DMS79 treated with DMSO at 0.1 percent for 48 hours (cell line): ENCODE measurements around the gene GSTA2.
"Not testable (repeated sequence)": the region's sequence is repeated elsewhere in the genome, so short reads cannot be mapped to it uniquely, and the experiment has no call there.

Source experiments
- DNase-seq: peaks from one replicate; lab custom pipeline; 2025; lab: John Stamatoyannopoulos, UW

The GSTA2 gene

DNA sequence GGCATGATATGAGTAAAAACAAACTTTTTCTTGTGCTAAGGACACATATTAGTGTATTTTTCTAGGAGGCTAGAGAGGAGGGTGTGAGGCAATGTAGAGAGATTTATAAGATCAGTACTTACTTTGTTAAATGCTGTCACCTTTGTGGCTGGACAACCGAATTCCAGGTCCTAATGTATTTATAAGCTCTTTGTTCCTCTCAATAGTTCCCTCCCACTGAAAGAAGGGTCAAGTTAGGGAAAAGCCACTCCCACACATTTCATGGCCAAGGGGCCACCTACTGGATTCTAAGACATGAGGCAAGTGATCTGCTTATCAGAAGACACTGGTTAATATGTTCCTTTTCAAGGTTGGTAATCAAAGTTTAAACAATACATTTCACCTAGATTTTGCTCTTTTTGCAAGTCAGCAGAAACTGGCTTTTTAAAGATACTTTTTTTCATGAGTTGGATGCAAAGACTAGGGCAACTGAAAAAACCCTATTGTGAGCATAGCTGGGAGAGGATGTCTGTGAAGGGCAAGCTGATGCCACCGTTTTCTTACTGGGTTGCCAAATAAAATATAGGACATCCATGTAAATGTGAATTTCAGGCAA lies at the start of gene GSTA2:
TSS of gene GSTA2 (minus strand) at position 154 of the 595 bp plus-strand sequence. CDS start 5,528 bp downstream, outside the sequence.
- not testable (repeated sequence) for DNase-seq

- DNase-seq = not testable (repeated sequence)
These were observed 46.5 kb upstream of the GSTA2 start for GRCh38 chr6:52809777-52810176.

DNA sequence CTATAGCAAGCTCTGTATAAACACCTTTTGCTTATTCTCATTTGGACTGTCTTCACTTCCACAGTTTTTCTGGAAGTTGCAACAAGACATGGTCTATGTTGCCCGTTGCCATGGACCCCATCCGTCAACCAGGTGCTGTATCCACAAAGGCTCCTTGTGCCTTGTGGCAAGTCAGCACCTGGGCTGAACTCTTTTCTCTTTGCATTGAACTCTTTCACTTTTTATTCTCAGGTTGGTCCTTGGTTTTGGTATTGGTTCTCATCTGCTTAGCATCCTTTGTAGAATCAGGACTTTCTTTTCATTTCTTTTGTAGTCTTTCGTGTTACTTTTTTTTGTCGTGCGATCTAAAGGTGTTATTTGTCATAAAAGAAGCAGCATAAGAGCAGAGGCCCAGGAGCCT lies 45.4 kb upstream of the GSTA2 start:
- no peak for DNase-seq

- not testable (repeated sequence) for DNase-seq
These were observed 40.5 kb upstream of the GSTA2 start, which contains the start of gene GSTA1 for GRCh38 chr6:52803668-52804255. Gene GSTA1 (minus strand): TSS chr6:52803816. CDS start chr6:52799267, 4,549 bp downstream.

- no peak for DNase-seq
These were observed 39.5 kb upstream of the GSTA2 start for GRCh38 chr6:52802806-52803205.

GRCh38 chr6:52801188-52801841 lies 38.0 kb upstream of the GSTA2 start:
- DNase-seq = no peak

DNA sequence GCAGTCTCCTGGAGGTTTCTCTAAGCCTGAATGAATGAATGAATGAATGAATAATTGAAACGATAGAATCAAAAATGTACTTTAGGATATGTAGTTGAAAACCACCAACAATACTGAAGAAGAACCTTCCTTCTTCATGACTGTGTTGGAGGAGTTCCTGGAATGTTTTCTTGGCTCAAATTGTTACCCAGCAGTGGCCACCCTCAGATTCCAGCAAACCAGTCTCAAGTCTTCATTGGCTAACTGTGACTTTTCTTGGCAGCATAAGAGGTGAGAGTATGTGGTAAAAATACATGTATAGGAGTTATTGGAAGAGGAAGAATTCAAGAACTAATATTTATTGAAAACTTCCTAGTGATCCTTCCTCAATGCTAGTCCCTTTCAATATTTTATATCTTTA lies 36.0 kb upstream of the GSTA2 start:
- not testable (repeated sequence) for DNase-seq

DNA sequence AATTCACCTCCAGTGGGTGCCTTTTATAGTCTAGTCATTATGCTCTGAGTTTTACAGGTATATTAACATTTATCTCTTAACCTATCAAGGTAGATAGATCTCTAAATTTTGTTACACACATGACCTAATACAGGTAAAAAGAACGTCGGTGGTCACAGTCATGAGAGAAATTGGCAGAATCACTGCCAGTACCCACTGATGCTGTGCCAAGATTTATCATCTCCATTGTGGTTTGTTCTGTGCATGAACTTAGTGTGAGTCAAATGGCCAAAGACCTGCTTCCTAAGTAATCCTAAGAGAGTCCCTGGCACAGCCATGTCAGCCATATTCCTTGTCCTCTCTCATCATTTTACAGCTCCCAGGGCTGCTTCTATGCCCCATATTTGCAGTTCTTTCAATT lies 31.1 kb upstream of the GSTA2 start:
- DNase-seq = not testable (repeated sequence)

GRCh38 chr6:52790861-52791260 lies 27.6 kb upstream of the GSTA2 start:
- DNase-seq = no peak

- DNase-seq = not testable (repeated sequence)
These were observed 26.4 kb upstream of the GSTA2 start for GRCh38 chr6:52789658-52790057.

DNA sequence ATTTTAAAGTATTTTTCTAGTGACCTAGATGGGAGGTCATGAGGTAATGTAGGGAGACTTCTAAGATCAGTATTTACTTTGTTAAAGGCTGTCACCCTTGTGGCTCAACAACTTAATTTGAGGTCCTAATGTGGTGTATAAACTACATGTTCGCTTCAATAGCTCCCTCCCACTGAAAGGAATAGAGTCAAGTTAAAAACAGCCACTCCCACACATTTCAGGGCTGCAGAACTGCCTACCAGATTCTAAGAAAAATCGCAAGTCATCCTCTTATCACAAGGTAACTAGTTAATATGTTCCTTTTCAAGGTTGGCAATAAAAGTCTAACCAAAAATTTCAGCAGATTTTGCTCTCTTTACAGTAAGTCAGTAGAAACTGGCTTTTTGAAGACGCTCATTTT lies 25.2 kb upstream of the GSTA2 start:
- DNase-seq = no peak

DNA sequence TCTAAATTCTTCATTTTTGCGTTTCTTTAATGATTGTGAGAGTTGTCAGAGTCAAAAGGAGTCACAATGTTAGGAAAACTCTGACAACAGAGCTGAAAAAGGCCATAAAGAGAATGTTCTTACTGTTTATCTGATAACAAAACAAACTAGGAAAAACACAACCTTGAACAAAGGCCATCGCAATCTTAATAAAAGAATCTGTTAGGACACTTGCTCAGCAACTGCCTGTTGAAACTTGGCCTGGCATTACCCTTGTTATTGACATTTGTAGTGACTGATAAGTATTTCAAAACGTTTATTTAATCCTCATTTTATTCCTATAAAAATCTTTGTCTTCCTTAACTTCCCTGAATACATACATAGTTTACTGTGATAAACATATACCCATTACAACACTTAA lies 24.6 kb upstream of the GSTA2 start:
- no peak for DNase-seq

- DNase-seq = no peak
These were observed 23.1 kb upstream of the GSTA2 start for GRCh38 chr6:52786249-52786956.

- not testable (repeated sequence) for DNase-seq
These were observed 19.5 kb upstream of the GSTA2 start for GRCh38 chr6:52782696-52783274.

DNA sequence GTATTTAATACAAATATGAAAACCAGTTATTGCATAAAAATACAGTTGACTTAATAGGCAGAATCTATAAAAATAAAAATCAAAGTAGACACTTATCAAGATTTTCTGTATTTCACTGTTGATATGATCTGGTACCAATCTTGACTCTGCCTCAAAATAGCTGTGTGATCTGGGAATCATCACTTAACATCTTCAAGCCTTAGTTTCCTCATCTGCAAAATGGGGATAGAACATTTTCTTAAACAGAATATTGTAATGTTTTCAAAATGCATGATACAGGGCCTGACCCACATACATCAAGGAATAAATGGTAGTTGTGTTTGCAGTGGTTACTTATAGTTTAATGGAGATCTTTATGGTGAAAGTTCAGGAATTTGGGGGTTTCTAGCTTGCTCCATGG lies 18.9 kb upstream of the GSTA2 start:
- not testable (repeated sequence) for DNase-seq

- no peak for DNase-seq
These were observed 16.0 kb upstream of the GSTA2 start for GRCh38 chr6:52779237-52779636.

DNA sequence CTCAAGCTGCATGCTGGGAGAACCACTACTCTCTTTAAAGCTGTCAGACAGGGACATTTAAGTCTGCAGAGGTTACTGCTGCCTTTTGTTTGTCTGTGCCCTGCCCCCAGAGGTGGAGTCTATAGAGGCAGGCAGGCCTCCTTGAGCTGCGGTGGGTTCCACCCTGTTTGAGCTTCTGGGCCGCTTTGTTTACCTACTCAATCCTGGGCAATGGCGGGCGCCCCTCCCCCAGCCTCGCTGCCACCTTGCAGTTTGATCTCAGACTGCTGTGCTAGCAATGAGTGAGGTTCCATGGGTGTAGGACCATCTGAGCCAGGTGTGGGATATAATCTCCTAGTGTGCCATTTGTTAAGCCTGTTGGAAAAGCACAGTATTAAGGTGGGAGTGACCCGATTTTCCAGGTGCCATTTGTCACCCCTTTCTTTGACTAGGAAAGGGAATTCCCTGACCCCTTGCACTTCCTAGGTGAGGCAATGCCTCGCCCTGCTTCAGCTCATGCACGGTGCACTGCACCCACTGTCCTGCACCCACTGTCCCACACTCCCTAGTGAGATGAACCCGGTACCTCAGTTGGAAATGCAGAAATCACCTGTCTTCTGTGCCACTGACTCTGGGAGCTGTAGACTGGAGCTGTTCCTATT lies 13.6 kb upstream of the GSTA2 start:
- DNase-seq = not testable (repeated sequence)

DNA sequence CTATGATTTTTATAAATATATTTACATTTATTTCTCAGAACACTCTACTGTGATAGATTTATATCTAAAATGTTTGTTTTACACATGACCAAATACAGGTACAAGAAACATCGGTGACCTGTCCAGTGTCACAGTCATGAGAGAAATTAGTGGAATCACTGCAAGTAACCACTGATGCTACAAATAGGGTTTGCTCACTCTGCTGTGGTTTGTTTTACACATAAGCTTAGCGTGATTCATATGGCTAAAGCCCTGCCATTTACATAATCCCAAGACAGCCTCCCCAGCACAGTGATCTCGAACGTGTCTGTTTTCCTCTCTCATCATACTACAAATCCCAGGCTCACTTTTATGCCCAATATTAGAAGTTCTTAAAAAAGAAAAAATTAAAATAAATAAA lies 6.1 kb upstream of the GSTA2 start:
- not testable (repeated sequence) for DNase-seq

GRCh38 chr6:52767658-52768057 lies 4.4 kb upstream of the GSTA2 start:
- not testable (repeated sequence) for DNase-seq

- DNase-seq = not testable (repeated sequence)
These were observed 1.4 kb downstream of the GSTA2 start for GRCh38 chr6:52761673-52762491.
